ENCODE measurements around the gene AADAT. TPM values are rescaled to one million over a fixed set of nuclear protein-coding genes. Genes with fewer than 3 reads are reported as not detected.

Gene AADAT
- total RNA-seq, 4 donors from 2014 or later, result 1.5 to 8.7 (median 5.2) TPM

GRCh38 chr4:170058826-170059225 lies 30.9 kb downstream of the AADAT start:
- no peaks in the 10 kb centered on the region for H3K9me3 ChIP-seq
- ATAC-seq, result no peak
- WGBS, 2 donors (ENCODE audit: low coverage in 1 of 2), result 40 to 70% methylated on average over 2 of the region's 2 CpGs
- no peak overlapping the region for H3K27ac ChIP-seq
- peaks cover 0 to 43% of the 10 kb centered on the region in 2 donors for H3K36me3 ChIP-seq
- no peaks in the 10 kb centered on the region for H3K4me1 ChIP-seq
- TF ChIP-seq POLR2A (IDR thresholded peaks at IDR 0.05) (no peak), EP300 (IDR thresholded peaks at IDR 0.05) (no peak), POLR2AphosphoS5 (IDR thresholded peaks at IDR 0.05) (no peak), CTCF (IDR thresholded peaks at IDR 0.05) (no peak)
- H3K27me3 ChIP-seq, result no peaks in the 10 kb centered on the region
- no peak overlapping the region for H3K4me3 ChIP-seq

GRCh38 chr4:170057866-170058265 lies 31.9 kb downstream of the AADAT start:
- WGBS, 2 donors (ENCODE audit: low coverage in 1 of 2), result 40 to 61% methylated on average over 4 of the region's 4 CpGs
- Histone ChIP-seq H3K4me1 (no peaks in the 10 kb centered on the region), H3K27ac (no peak overlapping the region), H3K27me3 (no peaks in the 10 kb centered on the region), H3K36me3 (peaks cover 0 to 33% of the 10 kb centered on the region in 2 donors), H3K9me3 (no peaks in the 10 kb centered on the region), H3K4me3 (no peak overlapping the region)
- TF ChIP-seq EP300 (IDR thresholded peaks at IDR 0.05) (no peak), POLR2A (IDR thresholded peaks at IDR 0.05) (no peak), POLR2AphosphoS5 (IDR thresholded peaks at IDR 0.05) (no peak), CTCF (IDR thresholded peaks at IDR 0.05) (no peak)
- no peak for ATAC-seq

- H3K9me3 ChIP-seq, result no peaks in the 10 kb centered on the region
- 75 to 77% methylated on average over 5 of the region's 5 CpGs for WGBS, 2 donors (ENCODE audit: low coverage in 1 of 2)
- no peak for TF ChIP-seq EP300 (IDR thresholded peaks at IDR 0.05)
- TF ChIP-seq POLR2AphosphoS5 (IDR thresholded peaks at IDR 0.05), result no peak
- H3K27me3 ChIP-seq, result peaks cover 11% of the 10 kb centered on the region
- H3K4me3 ChIP-seq, result no peak overlapping the region
- ATAC-seq, result no peak
- no peak overlapping the region for H3K27ac ChIP-seq
- no peaks in the 10 kb centered on the region for H3K4me1 ChIP-seq
- peaks cover 0 to under 1% of the 10 kb centered on the region in 2 donors for H3K36me3 ChIP-seq
Measured at GRCh38 chr4:170052919-170053318, 36.8 kb downstream of the AADAT start.

- 71 to 84% methylated on average over 1 to 2 of the region's 2 CpGs for WGBS, 2 donors (ENCODE audit: low coverage in 1 of 2)
- no peaks in the 10 kb centered on the region for H3K9me3 ChIP-seq
- H3K27me3 ChIP-seq, result peaks cover 11% of the 10 kb centered on the region
- H3K36me3 ChIP-seq, result no peaks in the 10 kb centered on the region
- no peaks in the 10 kb centered on the region for H3K4me1 ChIP-seq
- TF ChIP-seq CTCF (IDR thresholded peaks at IDR 0.05), result no peak
- no peak for TF ChIP-seq POLR2AphosphoS5 (IDR thresholded peaks at IDR 0.05)
- TF ChIP-seq EP300 (IDR thresholded peaks at IDR 0.05), result no peak
- no peak for TF ChIP-seq POLR2A (IDR thresholded peaks at IDR 0.05)
- ATAC-seq, result no peak
- H3K4me3 ChIP-seq, result no peak overlapping the region
- H3K27ac ChIP-seq, result no peak overlapping the region
Measured at GRCh38 chr4:170051402-170051801, 38.4 kb downstream of the AADAT start.

- Histone ChIP-seq H3K4me3 (no peak overlapping the region), H3K27ac (no peak overlapping the region), H3K27me3 (peaks cover 11% of the 10 kb centered on the region), H3K9me3 (no peaks in the 10 kb centered on the region), H3K4me1 (no peaks in the 10 kb centered on the region), H3K36me3 (no peaks in the 10 kb centered on the region)
- TF ChIP-seq POLR2A (IDR thresholded peaks at IDR 0.05), result no peak
- TF ChIP-seq POLR2AphosphoS5 (IDR thresholded peaks at IDR 0.05), result no peak
- TF ChIP-seq CTCF (IDR thresholded peaks at IDR 0.05), result no peak
- TF ChIP-seq EP300 (IDR thresholded peaks at IDR 0.05), result no peak
- no peak for ATAC-seq
- WGBS, 2 donors (ENCODE audit: low coverage in 1 of 2), result 60 to 62% methylated on average over 6 of the region's 6 CpGs
Measured at GRCh38 chr4:170049766-170050165, 40.0 kb downstream of the AADAT start.
